ENCODE results near the gene ZNF205. TPM values are rescaled to one million over a fixed set of nuclear protein-coding genes. Genes with fewer than 3 reads are reported as not detected.

Gene ZNF205
- total RNA-seq, 1 donor: 17.7 TPM

GRCh38 chr16:3161235-3162018 is 49.0 kb downstream of the ZNF205 start:
- DNase-seq (ENCODE audit: insufficient read length, low spot score, missing footprints): peak; percentile 67
- Histone ChIP-seq H3K27ac (ENCODE audit: low read depth, low read length) (no peak overlapping the region), H2AFZ (ENCODE audit: low read length) (no peak overlapping the region), H3K27me3 (ENCODE audit: insufficient read depth, low read length) (peaks cover under 1% of the 10 kb centered on the region), H3K4me3 (ENCODE audit: insufficient read depth, low read length) (no peak overlapping the region), H3K4me2 (ENCODE audit: insufficient read depth, low read length) (no peak overlapping the region), H3K4me1 (ENCODE audit: insufficient read depth, low read length) (peaks cover 10% of the 10 kb centered on the region), H3K36me3 (ENCODE audit: insufficient read depth, low read length) (no peaks in the 10 kb centered on the region), H3K9me3 (ENCODE audit: low read depth, low read length) (no peaks in the 10 kb centered on the region), H4K20me1 (ENCODE audit: insufficient read depth, low read length) (no peaks in the 10 kb centered on the region), H3K79me2 (ENCODE audit: insufficient read depth, low read length) (no peaks in the 10 kb centered on the region)
- TF ChIP-seq CTCF (IDR thresholded peaks at IDR 0.05; ENCODE audit: extremely low read depth, low read depth, low read length): no peak

GRCh38 chr16:3164121-3164991 is 52.0 kb downstream of the ZNF205 start:
- Histone ChIP-seq H3K4me1 (ENCODE audit: insufficient read depth, low read length) (no peaks in the 10 kb centered on the region), H3K4me3 (ENCODE audit: insufficient read depth, low read length) (no peak overlapping the region), H3K9me3 (ENCODE audit: low read depth, low read length) (no peaks in the 10 kb centered on the region), H3K4me2 (ENCODE audit: insufficient read depth, low read length) (no peak overlapping the region), H3K79me2 (ENCODE audit: insufficient read depth, low read length) (no peaks in the 10 kb centered on the region), H3K36me3 (ENCODE audit: insufficient read depth, low read length) (no peaks in the 10 kb centered on the region), H3K27me3 (ENCODE audit: insufficient read depth, low read length) (peaks cover 20% of the 10 kb centered on the region), H4K20me1 (ENCODE audit: insufficient read depth, low read length) (no peaks in the 10 kb centered on the region), H3K27ac (ENCODE audit: low read depth, low read length) (no peak overlapping the region), H2AFZ (ENCODE audit: low read length) (no peak overlapping the region)
- peak; percentile 43 for DNase-seq (ENCODE audit: insufficient read length, low spot score, missing footprints)
- no peak for TF ChIP-seq CTCF (IDR thresholded peaks at IDR 0.05; ENCODE audit: extremely low read depth, low read depth, low read length)

GRCh38 chr16:3165111-3165822 is 52.9 kb downstream of the ZNF205 start:
- Histone ChIP-seq H2AFZ (ENCODE audit: low read length) (peak overlapping the region; percentile 94), H3K9me3 (ENCODE audit: low read depth, low read length) (no peaks in the 10 kb centered on the region), H3K4me2 (ENCODE audit: insufficient read depth, low read length) (peak overlapping the region; percentile 87), H3K4me1 (ENCODE audit: insufficient read depth, low read length) (no peaks in the 10 kb centered on the region), H3K27me3 (ENCODE audit: insufficient read depth, low read length) (peaks cover 29% of the 10 kb centered on the region), H4K20me1 (ENCODE audit: insufficient read depth, low read length) (no peaks in the 10 kb centered on the region), H3K36me3 (ENCODE audit: insufficient read depth, low read length) (no peaks in the 10 kb centered on the region), H3K79me2 (ENCODE audit: insufficient read depth, low read length) (no peaks in the 10 kb centered on the region), H3K27ac (ENCODE audit: low read depth, low read length) (no peak overlapping the region), H3K4me3 (ENCODE audit: insufficient read depth, low read length) (peak overlapping the region; percentile 49)
- no peak for TF ChIP-seq CTCF (IDR thresholded peaks at IDR 0.05; ENCODE audit: extremely low read depth, low read depth, low read length)
- peak; percentile 67 for DNase-seq (ENCODE audit: insufficient read length, low spot score, missing footprints)
